K562 (cell line): ENCODE results near the gene APCDD1.

Experiments
- ATF3 ChIP-seq, 2 experiments: fragments of 450-650 bp in 1 of 2; sonication (generic) in 1 of 2; formaldehyde crosslinking in 1 of 2; IDR thresholded peaks in 1 of 2; conservative IDR thresholded peaks in 1 of 2; 2 replicates each; pipeline versions ENCODE4 v1.6.1 to v1.8.1; 2016 to 2023; ENCODE audit warnings: mild to moderate bottlenecking in 2 of 2, moderate library complexity in 2 of 2, inconsistent platforms in 1 of 2, missing genetic modification reagents in 1 of 2
- ELF2 ChIP-seq: fragments of 250-450 bp; sonication (Bioruptor Pico); IDR thresholded peaks from 2 replicates; pipeline ENCODE4 v1.5.0; 2021; ENCODE audit warnings: mild to moderate bottlenecking
- EP300 ChIP-seq: IDR thresholded peaks from 2 replicates; pipeline ENCODE4 v1.6.1; 2012; ENCODE audit warnings: low read length, improper control_type of control experiment
- FOXJ3 ChIP-seq: sonication (generic); formaldehyde crosslinking; IDR thresholded peaks from 2 replicates; pipeline ENCODE4 v1.4.0; 2020; ENCODE audit warnings: mild to moderate bottlenecking, missing genetic modification reagents
- HCFC1 ChIP-seq: IDR thresholded peaks from 2 replicates; pipeline ENCODE4 v1.6.1; 2012; ENCODE audit warnings: low read depth, low read length, improper control_type of control experiment
- SMAD1 ChIP-seq: fragments of 150-350 bp; IDR thresholded peaks from 2 replicates; pipeline ENCODE4 v1.6.1; 2014; ENCODE audit warnings: low read length, low read depth; ENCODE audit not compliant: partially characterized antibody
- SREBF1 ChIP-seq: fragments of 150-350 bp; IDR thresholded peaks from 2 replicates; pipeline ENCODE4 v1.6.1; 2014; ENCODE audit warnings: antibody characterized with exemption, low read depth, low read length, borderline replicate concordance
- TFAM ChIP-seq: fragments of 250-450 bp; sonication (Bioruptor Pico); conservative IDR thresholded peaks from 2 replicates; pipeline ENCODE4 v1.5.0; 2021; ENCODE audit warnings: mild to moderate bottlenecking, moderate library complexity
- TF ChIP-seq, protein P1 (sequence below), 2 experiments: IDR thresholded peaks; 2 replicates each; pipeline ENCODE4 v1.6.1; 2012; ENCODE audit warnings: improper control_type of control experiment in 2 of 2, low read depth in 2 of 2, low read length in 2 of 2, borderline replicate concordance in 1 of 2
- TF ChIP-seq, protein P2 (sequence below), 3 experiments: fragments of 200-800 bp in 1 of 3; sonication (Bioruptor generic) in 1 of 3; sonication (generic) in 1 of 3; formaldehyde crosslinking in 1 of 3; IDR thresholded peaks; 2 replicates each; pipeline versions ENCODE4 v1.6.1 to v1.8.0; 2016 to 2022; ENCODE audit warnings: mild to moderate bottlenecking in 2 of 3, missing compliant biosample characterization in 2 of 3, missing genetic modification characterization in 2 of 3, missing genetic modification reagents in 1 of 3
- TF ChIP-seq, protein P3 (sequence below), 3 experiments: IDR thresholded peaks in 2 of 3; conservative IDR thresholded peaks in 1 of 3; 2 replicates each; pipeline ENCODE4 v1.5.1; 2011 to 2012; ENCODE audit warnings: low read length in 3 of 3, mild to moderate bottlenecking in 3 of 3, control low read depth in 2 of 3, improper control_type of control experiment in 1 of 3, inconsistent platforms in 1 of 3, low read depth in 1 of 3, mixed read lengths in 1 of 3, moderate library complexity in 1 of 3; ENCODE audit not compliant: insufficient read depth in 2 of 3

GRCh38 chr18:10420561-10421352, 33.7 kb upstream of the APCDD1 start:
- TF ChIP-seq, protein P1, sequence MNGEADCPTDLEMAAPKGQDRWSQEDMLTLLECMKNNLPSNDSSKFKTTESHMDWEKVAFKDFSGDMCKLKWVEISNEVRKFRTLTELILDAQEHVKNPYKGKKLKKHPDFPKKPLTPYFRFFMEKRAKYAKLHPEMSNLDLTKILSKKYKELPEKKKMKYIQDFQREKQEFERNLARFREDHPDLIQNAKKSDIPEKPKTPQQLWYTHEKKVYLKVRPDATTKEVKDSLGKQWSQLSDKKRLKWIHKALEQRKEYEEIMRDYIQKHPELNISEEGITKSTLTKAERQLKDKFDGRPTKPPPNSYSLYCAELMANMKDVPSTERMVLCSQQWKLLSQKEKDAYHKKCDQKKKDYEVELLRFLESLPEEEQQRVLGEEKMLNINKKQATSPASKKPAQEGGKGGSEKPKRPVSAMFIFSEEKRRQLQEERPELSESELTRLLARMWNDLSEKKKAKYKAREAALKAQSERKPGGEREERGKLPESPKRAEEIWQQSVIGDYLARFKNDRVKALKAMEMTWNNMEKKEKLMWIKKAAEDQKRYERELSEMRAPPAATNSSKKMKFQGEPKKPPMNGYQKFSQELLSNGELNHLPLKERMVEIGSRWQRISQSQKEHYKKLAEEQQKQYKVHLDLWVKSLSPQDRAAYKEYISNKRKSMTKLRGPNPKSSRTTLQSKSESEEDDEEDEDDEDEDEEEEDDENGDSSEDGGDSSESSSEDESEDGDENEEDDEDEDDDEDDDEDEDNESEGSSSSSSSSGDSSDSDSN (IDR thresholded peaks at IDR 0.05; ENCODE audit: borderline replicate concordance in 1 of 2, low read depth in 2 of 2, low read length in 2 of 2), result no peak
- TF ChIP-seq SREBF1 (no peak), ELF2 (CRISPR knock-in tag) (no peak), FOXJ3 (CRISPR knock-in tag) (no peak), TFAM (no peak), HCFC1 (no peak), EP300 (no peak), ATF3 (IDR thresholded peaks at IDR 0.05) (no peak), ATF3 (CRISPR knock-in tag; conservative IDR thresholded peaks at IDR 0.05) (no peak), SMAD1 (no peak)
- TF ChIP-seq, protein P2, sequence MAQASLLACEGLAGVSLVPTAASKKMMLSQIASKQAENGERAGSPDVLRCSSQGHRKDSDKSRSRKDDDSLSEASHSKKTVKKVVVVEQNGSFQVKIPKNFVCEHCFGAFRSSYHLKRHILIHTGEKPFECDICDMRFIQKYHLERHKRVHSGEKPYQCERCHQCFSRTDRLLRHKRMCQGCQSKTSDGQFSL (CRISPR knock-in tag; IDR thresholded peaks at IDR 0.05), result no peak
- TF ChIP-seq, protein P2 (tag; IDR thresholded peaks at IDR 0.05), result no peak
- TF ChIP-seq, protein P3, sequence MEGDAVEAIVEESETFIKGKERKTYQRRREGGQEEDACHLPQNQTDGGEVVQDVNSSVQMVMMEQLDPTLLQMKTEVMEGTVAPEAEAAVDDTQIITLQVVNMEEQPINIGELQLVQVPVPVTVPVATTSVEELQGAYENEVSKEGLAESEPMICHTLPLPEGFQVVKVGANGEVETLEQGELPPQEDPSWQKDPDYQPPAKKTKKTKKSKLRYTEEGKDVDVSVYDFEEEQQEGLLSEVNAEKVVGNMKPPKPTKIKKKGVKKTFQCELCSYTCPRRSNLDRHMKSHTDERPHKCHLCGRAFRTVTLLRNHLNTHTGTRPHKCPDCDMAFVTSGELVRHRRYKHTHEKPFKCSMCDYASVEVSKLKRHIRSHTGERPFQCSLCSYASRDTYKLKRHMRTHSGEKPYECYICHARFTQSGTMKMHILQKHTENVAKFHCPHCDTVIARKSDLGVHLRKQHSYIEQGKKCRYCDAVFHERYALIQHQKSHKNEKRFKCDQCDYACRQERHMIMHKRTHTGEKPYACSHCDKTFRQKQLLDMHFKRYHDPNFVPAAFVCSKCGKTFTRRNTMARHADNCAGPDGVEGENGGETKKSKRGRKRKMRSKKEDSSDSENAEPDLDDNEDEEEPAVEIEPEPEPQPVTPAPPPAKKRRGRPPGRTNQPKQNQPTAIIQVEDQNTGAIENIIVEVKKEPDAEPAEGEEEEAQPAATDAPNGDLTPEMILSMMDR (IDR thresholded peaks at IDR 0.05 in 2 of 3, conservative IDR thresholded peaks at IDR 0.05 in 1 of 3; ENCODE audit: insufficient read depth in 2 of 3, low read depth in 1 of 3, low read length in 3 of 3), result no peak
